ENCODE measurements around the gene ARID1B.

ARID1B gene

DNA sequence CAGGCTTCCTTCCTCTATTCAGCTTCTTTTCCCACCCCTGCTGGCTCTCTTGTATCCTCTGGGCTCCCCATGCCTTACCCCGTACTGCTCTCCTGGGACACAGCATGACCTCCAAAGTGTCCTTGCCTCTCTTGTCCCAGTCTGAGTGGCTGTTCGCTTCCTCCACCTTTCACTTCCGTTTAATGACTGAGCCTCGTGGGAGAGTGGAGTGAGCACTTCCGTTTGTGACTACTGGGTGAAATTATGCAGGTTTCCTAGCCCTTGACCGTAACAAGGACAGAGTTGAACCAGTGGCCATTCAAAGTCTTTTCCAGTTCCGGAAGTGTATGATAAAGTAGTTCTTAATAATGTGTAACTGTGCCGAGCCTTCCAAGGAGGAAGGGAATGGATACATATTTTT lies 109.2 kb downstream of the ARID1B start:
- POLR2A ChIA-PET: no interaction called here
- Histone ChIP-seq H3K9me3 (ENCODE audit: control extremely low read depth in 1 of 5, control insufficient read depth in 4 of 5, insufficient read depth in 2 of 5, low read depth in 1 of 5, low read length in 4 of 5) (no peaks in the 10 kb centered on the region), H3K27me3 (replicated peaks in 2 of 5; ENCODE audit: control insufficient read depth in 4 of 5, insufficient read depth in 5 of 5, low read length in 4 of 5) (no peaks in the 10 kb centered on the region), H3K4me3 (ENCODE audit: control insufficient read depth in 1 of 7, extremely low read depth in 1 of 7, insufficient read depth in 4 of 7, low read depth in 2 of 7, low read length in 6 of 7) (peak overlapping the region in 1 of 7 experiments; percentile 15), H3K36me3 (ENCODE audit: control insufficient read depth in 4 of 4, insufficient read depth in 4 of 4, low read length in 3 of 4) (peaks cover 0 to 6% (median 0%) of the 10 kb centered on the region in 4 experiments), H3K4me1 (ENCODE audit: control extremely low read depth in 1 of 4, control insufficient read depth in 4 of 4, insufficient read depth in 4 of 4, low read length in 3 of 4) (peaks cover 12 to 43% (median 31%) of the 10 kb centered on the region in 4 experiments), H3K27ac (ENCODE audit: insufficient read depth in 1 of 2, low read depth in 1 of 2, low read length in 2 of 2, poor library complexity in 1 of 2, severe bottlenecking in 2 of 2) (no peak overlapping the region)
- CTCF ChIA-PET: no interaction called here
- WGBS (ENCODE audit: insufficient coverage): 51% methylated on average over 6 of the region's 8 CpGs
- DNase-seq: no peak

- Histone ChIP-seq H3K27ac (ENCODE audit: insufficient read depth in 1 of 2, low read depth in 1 of 2, low read length in 2 of 2, poor library complexity in 1 of 2, severe bottlenecking in 2 of 2) (peak overlapping the region in 1 of 2 experiments; percentile 12), H3K9me3 (ENCODE audit: control extremely low read depth in 1 of 5, control insufficient read depth in 4 of 5, insufficient read depth in 2 of 5, low read depth in 1 of 5, low read length in 4 of 5) (no peaks in the 10 kb centered on the region), H3K27me3 (replicated peaks in 2 of 5; ENCODE audit: control insufficient read depth in 4 of 5, insufficient read depth in 5 of 5, low read length in 4 of 5) (no peaks in the 10 kb centered on the region), H3K4me3 (ENCODE audit: control insufficient read depth in 1 of 7, extremely low read depth in 1 of 7, insufficient read depth in 4 of 7, low read depth in 2 of 7, low read length in 6 of 7) (no peak overlapping the region), H3K4me1 (ENCODE audit: control extremely low read depth in 1 of 4, control insufficient read depth in 4 of 4, insufficient read depth in 4 of 4, low read length in 3 of 4) (peaks cover 8 to 31% (median 23%) of the 10 kb centered on the region in 4 experiments), H3K36me3 (ENCODE audit: control insufficient read depth in 4 of 4, insufficient read depth in 4 of 4, low read length in 3 of 4) (peaks cover 0 to 6% (median 0%) of the 10 kb centered on the region in 4 experiments)
- ChIA-PET POLR2A (no interaction called here), CTCF (interaction anchor here (1.0 kb wide), 1 partner anchor 77 kb away, joined by 3 read pairs; no protein-coding TSS in a partner anchor)
- WGBS (ENCODE audit: insufficient coverage): 86% methylated on average over 5 of the region's 6 CpGs
- no peak for DNase-seq
These were observed 110.6 kb downstream of the ARID1B start for GRCh38 chr6:156887623-156888269.

DNA sequence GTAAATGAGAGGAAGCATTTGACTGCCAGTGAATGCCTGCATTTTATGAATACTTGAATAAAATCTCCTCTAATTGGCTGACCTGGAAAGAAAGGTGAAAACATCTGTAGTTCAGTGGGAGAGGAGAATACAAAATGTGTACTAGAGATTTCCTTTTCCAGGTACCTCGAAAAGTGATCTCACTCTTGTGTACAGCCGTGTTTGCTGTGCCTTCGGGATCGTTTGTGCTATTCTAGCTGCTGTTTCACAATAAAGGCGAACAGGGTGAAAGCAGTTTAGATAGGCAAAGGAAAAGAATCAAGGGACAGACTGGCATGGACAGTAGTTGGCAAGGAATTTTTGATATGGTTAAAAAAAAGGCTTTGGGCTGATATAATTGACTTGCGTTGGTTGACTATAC lies 112.3 kb downstream of the ARID1B start:
- Histone ChIP-seq H3K9me3 (ENCODE audit: control extremely low read depth in 1 of 5, control insufficient read depth in 4 of 5, insufficient read depth in 2 of 5, low read depth in 1 of 5, low read length in 4 of 5) (no peaks in the 10 kb centered on the region), H3K36me3 (ENCODE audit: control insufficient read depth in 4 of 4, insufficient read depth in 4 of 4, low read length in 3 of 4) (peaks cover 0 to 6% (median 0%) of the 10 kb centered on the region in 4 experiments), H3K4me1 (ENCODE audit: control extremely low read depth in 1 of 4, control insufficient read depth in 4 of 4, insufficient read depth in 4 of 4, low read length in 3 of 4) (peaks cover 4 to 14% (median 7%) of the 10 kb centered on the region in 4 experiments), H3K27me3 (replicated peaks in 2 of 5; ENCODE audit: control insufficient read depth in 4 of 5, insufficient read depth in 5 of 5, low read length in 4 of 5) (no peaks in the 10 kb centered on the region), H3K27ac (ENCODE audit: insufficient read depth in 1 of 2, low read depth in 1 of 2, low read length in 2 of 2, poor library complexity in 1 of 2, severe bottlenecking in 2 of 2) (no peak overlapping the region), H3K4me3 (ENCODE audit: control insufficient read depth in 1 of 7, extremely low read depth in 1 of 7, insufficient read depth in 4 of 7, low read depth in 2 of 7, low read length in 6 of 7) (no peak overlapping the region)
- POLR2A ChIA-PET: no interaction called here
- DNase-seq: no peak
- CTCF ChIA-PET: interaction anchor here (1.1 to 2.7 kb wide), 3 partner anchors 10 to 11 kb away, joined by 3 to 8 read pairs (median 8); no protein-coding TSS in a partner anchor
- 98% methylated on average over 6 of the region's 6 CpGs for WGBS (ENCODE audit: insufficient coverage)

GRCh38 chr6:156889986-156890385 lies 112.8 kb downstream of the ARID1B start:
- no peaks in the 10 kb centered on the region for H3K27me3 ChIP-seq (replicated peaks in 2 of 5; ENCODE audit: control insufficient read depth in 4 of 5, insufficient read depth in 5 of 5, low read length in 4 of 5)
- no peak for DNase-seq
- ChIA-PET CTCF (interaction anchor here (1.1 to 2.7 kb wide), 3 partner anchors 10 to 12 kb away, joined by 3 to 8 read pairs (median 8); no protein-coding TSS in a partner anchor), POLR2A (no interaction called here)
- no peak overlapping the region for H3K4me3 ChIP-seq (ENCODE audit: control insufficient read depth in 1 of 7, extremely low read depth in 1 of 7, insufficient read depth in 4 of 7, low read depth in 2 of 7, low read length in 6 of 7)
- no CpG with 5 or more reads among the region's 3 CpGs for WGBS (ENCODE audit: insufficient coverage)
- H3K36me3 ChIP-seq (ENCODE audit: control insufficient read depth in 4 of 4, insufficient read depth in 4 of 4, low read length in 3 of 4): peaks cover 0 to 6% (median 0%) of the 10 kb centered on the region in 4 experiments
- H3K4me1 ChIP-seq (ENCODE audit: control extremely low read depth in 1 of 4, control insufficient read depth in 4 of 4, insufficient read depth in 4 of 4, low read length in 3 of 4): peaks cover 4 to 11% (median 6%) of the 10 kb centered on the region in 4 experiments
- H3K9me3 ChIP-seq (ENCODE audit: control extremely low read depth in 1 of 5, control insufficient read depth in 4 of 5, insufficient read depth in 2 of 5, low read depth in 1 of 5, low read length in 4 of 5): no peaks in the 10 kb centered on the region
- no peak overlapping the region for H3K27ac ChIP-seq (ENCODE audit: insufficient read depth in 1 of 2, low read depth in 1 of 2, low read length in 2 of 2, poor library complexity in 1 of 2, severe bottlenecking in 2 of 2)

DNA sequence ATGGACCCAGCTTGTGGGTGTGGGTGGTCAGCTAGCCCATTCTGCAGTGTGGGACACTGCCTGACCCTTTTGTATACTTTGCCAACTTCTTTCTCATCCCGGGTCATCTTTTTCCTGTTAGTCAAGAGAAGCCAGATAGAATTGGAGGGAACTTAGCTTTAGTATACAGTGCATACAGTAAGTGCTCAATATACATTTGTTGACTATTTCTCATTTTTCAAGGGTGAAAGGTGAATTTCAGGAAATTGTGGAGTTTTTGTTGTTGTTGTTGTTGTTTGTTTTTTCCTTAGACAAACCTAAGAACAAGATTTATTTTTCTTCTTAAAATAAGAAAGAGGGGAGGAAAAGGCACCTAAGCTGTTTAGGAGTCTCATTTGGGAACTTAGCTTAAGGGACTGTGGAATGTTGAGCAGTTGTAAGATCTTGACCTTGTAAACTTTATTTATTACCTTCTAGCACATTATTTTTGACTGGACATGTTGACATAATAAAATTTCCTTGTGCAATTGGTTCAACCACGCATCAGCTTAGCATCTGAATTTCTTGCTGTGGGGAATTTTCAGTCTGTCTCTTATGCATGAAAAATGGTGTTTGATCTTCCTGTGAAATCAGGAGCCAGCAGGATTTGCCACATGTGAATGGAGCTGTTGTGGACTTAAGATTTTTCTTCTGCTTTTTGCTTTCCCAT lies 113.6 kb downstream of the ARID1B start:
- no peak overlapping the region for H3K4me3 ChIP-seq (ENCODE audit: control insufficient read depth in 1 of 7, extremely low read depth in 1 of 7, insufficient read depth in 4 of 7, low read depth in 2 of 7, low read length in 6 of 7)
- WGBS (ENCODE audit: insufficient coverage): 60% methylated on average over 1 of the region's 2 CpGs
- ChIA-PET CTCF (interaction anchor here (1.1 to 2.7 kb wide), 3 partner anchors 9 to 12 kb away, joined by 3 to 8 read pairs (median 8); no protein-coding TSS in a partner anchor), POLR2A (interaction anchor here (0.9 kb wide), 1 partner anchor 11 kb away, joined by 5 read pairs; no protein-coding TSS in a partner anchor)
- peaks cover 0 to 6% (median 0%) of the 10 kb centered on the region in 4 experiments for H3K36me3 ChIP-seq (ENCODE audit: control insufficient read depth in 4 of 4, insufficient read depth in 4 of 4, low read length in 3 of 4)
- H3K27ac ChIP-seq (ENCODE audit: insufficient read depth in 1 of 2, low read depth in 1 of 2, low read length in 2 of 2, poor library complexity in 1 of 2, severe bottlenecking in 2 of 2): no peak overlapping the region
- peaks cover 3 to 9% (median 6%) of the 10 kb centered on the region in 4 experiments for H3K4me1 ChIP-seq (ENCODE audit: control extremely low read depth in 1 of 4, control insufficient read depth in 4 of 4, insufficient read depth in 4 of 4, low read length in 3 of 4)
- H3K27me3 ChIP-seq (replicated peaks in 2 of 5; ENCODE audit: control insufficient read depth in 4 of 5, insufficient read depth in 5 of 5, low read length in 4 of 5): no peaks in the 10 kb centered on the region
- H3K9me3 ChIP-seq (ENCODE audit: control extremely low read depth in 1 of 5, control insufficient read depth in 4 of 5, insufficient read depth in 2 of 5, low read depth in 1 of 5, low read length in 4 of 5): no peaks in the 10 kb centered on the region
- DNase-seq: no peak

GRCh38 chr6:156897907-156898531 lies 120.8 kb downstream of the ARID1B start:
- ChIA-PET CTCF (interaction anchor here (1.1 to 2.5 kb wide), 7 partner anchors 8 to 41 kb away, joined by 3 to 12 read pairs (median 4); no protein-coding TSS in a partner anchor), POLR2A (interaction anchor here (0.6 kb wide), 1 partner anchor 8 kb away, joined by 3 read pairs; no protein-coding TSS in a partner anchor)
- H3K27ac ChIP-seq (ENCODE audit: insufficient read depth in 1 of 2, low read depth in 1 of 2, low read length in 2 of 2, poor library complexity in 1 of 2, severe bottlenecking in 2 of 2): no peak overlapping the region
- 91% methylated on average over 7 of the region's 13 CpGs for WGBS (ENCODE audit: insufficient coverage)
- peaks cover 0 to 7% (median 4%) of the 10 kb centered on the region in 4 experiments for H3K36me3 ChIP-seq (ENCODE audit: control insufficient read depth in 4 of 4, insufficient read depth in 4 of 4, low read length in 3 of 4)
- no peaks in the 10 kb centered on the region for H3K27me3 ChIP-seq (replicated peaks in 2 of 5; ENCODE audit: control insufficient read depth in 4 of 5, insufficient read depth in 5 of 5, low read length in 4 of 5)
- no peak overlapping the region for H3K4me3 ChIP-seq (ENCODE audit: control insufficient read depth in 1 of 7, extremely low read depth in 1 of 7, insufficient read depth in 4 of 7, low read depth in 2 of 7, low read length in 6 of 7)
- DNase-seq: no peak
- H3K9me3 ChIP-seq (ENCODE audit: control extremely low read depth in 1 of 5, control insufficient read depth in 4 of 5, insufficient read depth in 2 of 5, low read depth in 1 of 5, low read length in 4 of 5): no peaks in the 10 kb centered on the region
- peaks cover 1 to 26% (median 10%) of the 10 kb centered on the region in 4 experiments for H3K4me1 ChIP-seq (ENCODE audit: control extremely low read depth in 1 of 4, control insufficient read depth in 4 of 4, insufficient read depth in 4 of 4, low read length in 3 of 4)
